Right kidney (tissue), 9 donors: ENCODE data around the gene LRRC72.
"Not testable (repeated sequence)": the region's sequence is repeated elsewhere in the genome, so short reads cannot be mapped to it uniquely, and the experiment has no call there.

Source experiments
- DNase-seq: peaks from one replicate; pipeline ENCODE4 v3.0.0-alpha.2; 2016
- long read RNA-seq, 8 donors: transcript quantifications; one replicate each; lab custom pipeline, GENCODE V29; 2026

The LRRC72 gene
- long read RNA-seq, donor 1, result 0 reads
- long read RNA-seq, donor 2, result 0 reads
- long read RNA-seq, donor 3, result 0 reads
- long read RNA-seq, donor 4, result 0 reads
- long read RNA-seq, donor 5, result 0 reads
- long read RNA-seq, donor 6, result 0 reads
- long read RNA-seq, donor 7, result 0 reads
- long read RNA-seq, donor 8, result 0 reads

GRCh38 chr7:16526742-16527540 lies at the start of gene LRRC72:
Gene LRRC72, plus strand, starts transcription at chr7:16526825. Its CDS starts 128 bp downstream, at chr7:16526953.
- DNase-seq, result no peak

GRCh38 chr7:16479161-16479560 lies 47.5 kb upstream of the LRRC72 start:
- no peak for DNase-seq

- no peak for DNase-seq
Measured at GRCh38 chr7:16479591-16479990, 47.0 kb upstream of the LRRC72 start.

GRCh38 chr7:16484453-16485158 lies 42.0 kb upstream of the LRRC72 start:
- no peak for DNase-seq

GRCh38 chr7:16491148-16491547 lies 35.5 kb upstream of the LRRC72 start:
- DNase-seq, result no peak

GRCh38 chr7:16492513-16493062 lies 34.0 kb upstream of the LRRC72 start:
- peak; percentile 27 for DNase-seq

- no peak for DNase-seq
Measured at GRCh38 chr7:16493266-16493665, 33.4 kb upstream of the LRRC72 start.

- DNase-seq, result no peak
Measured at GRCh38 chr7:16494551-16494950, 32.1 kb upstream of the LRRC72 start.

- DNase-seq, result no peak
Measured at GRCh38 chr7:16494955-16495719, 31.5 kb upstream of the LRRC72 start.

GRCh38 chr7:16498122-16498521 lies 28.5 kb upstream of the LRRC72 start:
- no peak for DNase-seq

GRCh38 chr7:16502303-16502702 lies 24.3 kb upstream of the LRRC72 start:
- no peak for DNase-seq

- DNase-seq, result no peak
Measured at GRCh38 chr7:16504019-16504418, 22.6 kb upstream of the LRRC72 start.

- not testable (repeated sequence) for DNase-seq
Measured at GRCh38 chr7:16506422-16506821, 20.2 kb upstream of the LRRC72 start.

GRCh38 chr7:16509829-16510228 lies 16.8 kb upstream of the LRRC72 start:
- DNase-seq, result no peak

- DNase-seq, result no peak
Measured at GRCh38 chr7:16511314-16511713, 15.3 kb upstream of the LRRC72 start.

GRCh38 chr7:16512097-16512496 lies 14.5 kb upstream of the LRRC72 start:
- DNase-seq, result no peak

GRCh38 chr7:16514271-16514670 lies 12.4 kb upstream of the LRRC72 start:
- no peak for DNase-seq

- DNase-seq, result no peak
Measured at GRCh38 chr7:16514729-16515128, 11.9 kb upstream of the LRRC72 start.

- DNase-seq, result no peak
Measured at GRCh38 chr7:16515785-16516685, 10.6 kb upstream of the LRRC72 start.

- not testable (repeated sequence) for DNase-seq
Measured at GRCh38 chr7:16519985-16520384, 6.6 kb upstream of the LRRC72 start.

GRCh38 chr7:16524332-16524731 lies 2.3 kb upstream of the LRRC72 start:
- no peak for DNase-seq
